Occipital lobe (tissue), 2 donors: ENCODE measurements around the gene EP400. TPM values are rescaled to one million over a fixed set of nuclear protein-coding genes. Genes with fewer than 3 reads are reported as not detected.
"Not testable (repeated sequence)": the region's sequence is repeated elsewhere in the genome, so short reads cannot be mapped to it uniquely, and the experiment has no call there.

Experiments used
- DNase-seq: peaks from one replicate; lab custom pipeline; 2025; lab: John Stamatoyannopoulos, UW
- total RNA-seq: library from RNA; depleted of rRNA; stranded (reverse); fragments of >200 nt; gene quantifications from one replicate; pipeline ENCODE4 v1.2.3, GENCODE V29; 2014

EP400 gene
- total RNA-seq, 1 donor from 2014 or later, result 11.7 TPM

- no peak for DNase-seq
These were observed 94.2 kb downstream of the EP400 start for GRCh38 chr12:132043770-132044467.

- no peak for DNase-seq
These were observed 95.1 kb downstream of the EP400 start for GRCh38 chr12:132044661-132045412.

DNA sequence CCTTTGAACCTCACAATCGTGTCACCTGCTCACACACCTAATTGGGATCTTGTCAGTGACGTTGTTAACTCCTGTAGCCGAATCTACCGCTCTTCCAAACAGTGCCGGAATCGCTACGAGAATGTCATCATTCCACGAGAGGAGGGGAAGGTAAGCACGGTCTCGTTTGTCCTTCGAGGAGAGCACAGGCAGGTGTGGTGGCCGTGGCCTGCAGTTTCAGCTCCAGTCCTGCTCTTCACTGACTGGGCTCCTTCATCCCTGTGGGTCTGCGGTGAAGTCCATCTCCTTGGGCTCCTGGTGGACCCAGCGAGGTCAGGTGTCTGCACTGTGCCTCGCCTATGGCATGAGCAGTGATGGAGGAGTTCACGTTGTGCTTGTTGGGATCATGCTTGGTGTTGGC, 96.0 kb downstream of the EP400 start:
- DNase-seq, result no peak

DNA sequence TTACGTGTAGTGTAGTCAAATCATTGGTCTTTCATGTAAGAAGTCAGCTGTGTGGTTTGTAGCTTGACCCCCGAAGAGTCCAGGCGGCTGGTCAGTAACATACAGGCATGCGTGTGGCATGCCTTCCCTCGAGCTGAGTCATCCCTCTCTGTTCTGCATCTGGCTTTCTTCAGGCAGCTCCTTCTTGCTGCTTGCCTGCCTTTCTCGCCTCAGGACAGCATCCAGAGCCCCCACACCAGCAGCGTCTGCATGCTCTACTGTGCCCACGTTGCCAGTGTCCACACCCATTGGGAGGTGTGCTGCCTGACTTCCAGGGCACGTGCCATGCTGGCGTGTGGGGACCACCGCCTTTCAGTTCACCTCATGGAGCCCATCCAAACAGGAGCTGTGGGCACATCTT, 96.8 kb downstream of the EP400 start:
- DNase-seq, result no peak

GRCh38 chr12:132047630-132048029, 97.9 kb downstream of the EP400 start:
- not testable (repeated sequence) for DNase-seq

GRCh38 chr12:132049442-132049841, 99.7 kb downstream of the EP400 start:
- DNase-seq, result no peak

DNA sequence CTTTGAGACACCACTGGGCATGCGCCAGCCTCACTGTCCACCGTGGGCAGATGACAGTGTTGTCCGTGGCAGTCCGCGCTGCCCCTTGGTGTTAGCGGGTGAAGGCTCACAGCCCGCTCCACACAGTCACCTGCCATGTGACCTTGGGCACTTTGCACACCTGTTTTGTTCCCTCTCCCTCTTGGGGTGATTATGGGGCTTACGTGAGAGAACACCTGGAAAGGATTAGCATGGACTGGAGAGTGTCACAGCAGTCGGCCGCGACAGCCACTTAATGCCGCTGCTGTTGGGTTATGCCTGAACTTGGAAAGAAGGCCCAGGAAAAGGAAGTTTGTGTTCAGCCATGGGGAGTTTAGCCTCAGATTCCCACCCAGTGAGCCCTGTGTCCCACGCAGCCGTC, 100.1 kb downstream of the EP400 start:
- DNase-seq, result no peak

GRCh38 chr12:132051718-132052117, 102.0 kb downstream of the EP400 start:
- DNase-seq, result peak; percentile 9

- DNase-seq, result no peak
These were observed 102.6 kb downstream of the EP400 start for GRCh38 chr12:132052196-132052932.

- peak; percentile 9 for DNase-seq
These were observed 103.9 kb downstream of the EP400 start for GRCh38 chr12:132053338-132054330.

DNA sequence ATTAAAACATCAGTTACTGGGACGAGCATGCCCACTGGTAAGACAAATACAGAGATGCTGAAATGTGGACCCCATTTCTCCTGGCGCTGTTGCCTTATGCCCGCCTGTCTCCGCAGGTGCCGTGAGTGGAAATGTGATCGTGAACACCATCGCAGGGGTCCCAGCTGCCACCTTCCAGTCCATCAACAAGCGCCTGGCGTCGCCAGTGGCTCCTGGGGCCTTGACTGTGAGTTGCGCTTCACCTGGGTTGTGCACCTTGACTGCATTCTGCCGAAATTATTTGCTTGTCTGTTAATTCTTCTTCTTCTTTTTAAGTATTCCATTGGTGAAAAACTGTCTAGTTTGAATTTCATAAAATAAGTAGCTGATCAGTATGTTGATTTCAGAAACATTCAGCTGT, 105.2 kb downstream of the EP400 start:
- no peak for DNase-seq

- no peak for DNase-seq
These were observed 105.9 kb downstream of the EP400 start for GRCh38 chr12:132055535-132056096.

DNA sequence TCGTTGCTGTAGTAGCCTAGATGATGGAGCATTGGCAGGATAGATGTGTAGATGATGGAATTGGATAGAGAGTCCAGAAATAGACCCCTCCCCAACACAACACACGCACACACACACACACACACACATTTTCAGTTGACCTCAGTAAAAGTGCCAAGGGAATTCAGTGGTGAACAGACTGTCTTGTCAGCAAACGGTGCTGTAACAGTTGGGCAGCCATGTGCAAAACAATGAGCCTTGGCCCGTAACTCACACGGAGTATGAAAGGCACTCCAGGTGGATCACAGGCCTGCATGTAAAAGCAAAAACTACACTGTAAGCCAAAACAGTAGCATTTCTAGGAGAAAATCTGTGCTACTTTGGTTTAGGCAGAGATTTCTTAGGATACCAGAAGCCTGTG, 106.6 kb downstream of the EP400 start:
- DNase-seq, result no peak

DNA sequence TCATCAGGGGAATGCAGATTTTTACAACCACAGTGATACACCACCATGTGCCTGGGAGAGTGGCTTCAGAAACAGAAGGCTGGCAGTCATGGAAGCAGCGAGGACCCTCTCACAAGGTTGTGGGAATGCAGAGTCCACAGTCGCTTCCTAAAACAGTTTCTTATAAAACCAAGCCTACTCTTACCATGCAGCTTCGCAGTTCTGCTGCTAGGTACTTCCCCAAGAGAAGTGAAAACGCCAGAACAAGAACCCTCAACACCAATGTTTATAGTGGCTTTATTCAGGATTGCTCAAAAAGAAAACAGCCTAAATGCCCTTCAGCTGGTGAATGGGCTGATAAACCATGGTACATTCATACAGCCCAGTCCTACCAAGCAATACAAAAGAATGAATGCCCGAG, 107.2 kb downstream of the EP400 start:
- DNase-seq, result no peak

DNA sequence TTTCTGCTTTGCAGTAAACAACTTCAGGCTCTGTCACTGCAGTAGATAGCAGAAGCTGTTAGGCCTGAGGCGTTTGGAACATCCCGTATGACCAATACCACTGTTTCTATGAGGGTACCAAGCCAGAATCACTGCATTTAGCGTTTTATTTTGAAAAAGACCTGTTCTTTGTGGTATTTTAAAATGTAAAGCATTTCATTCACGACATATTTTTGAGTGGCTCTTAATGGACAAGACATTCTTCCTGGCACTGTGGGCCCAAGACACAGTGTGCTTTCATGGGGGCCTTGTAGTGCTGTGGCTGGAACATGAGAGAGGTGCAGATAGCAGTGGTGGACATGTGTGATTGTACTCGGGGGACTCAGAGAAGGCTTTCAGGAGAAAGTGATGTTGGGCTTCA, 107.9 kb downstream of the EP400 start:
- DNase-seq, result no peak

DNA sequence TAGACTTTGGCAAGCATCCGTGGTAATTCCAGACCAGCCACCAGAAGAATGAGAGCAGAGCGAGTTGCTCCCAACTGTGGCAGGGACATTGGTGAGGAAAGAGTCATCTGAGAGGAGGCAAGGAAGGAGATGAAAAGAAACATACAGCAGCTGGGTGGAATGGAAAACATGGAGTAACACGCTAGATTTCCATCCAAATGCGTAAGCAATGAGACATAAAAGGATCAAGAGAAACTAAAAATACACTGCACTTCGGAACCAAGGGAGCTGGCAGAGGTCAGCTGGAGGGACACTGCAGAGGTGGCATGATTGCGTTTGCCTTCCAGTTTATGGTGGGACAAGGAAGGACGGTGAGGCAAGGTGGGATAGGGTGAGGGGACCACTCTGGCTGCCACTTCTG, 111.5 kb downstream of the EP400 start:
- DNase-seq, result no peak

- no peak for DNase-seq
These were observed 112.1 kb downstream of the EP400 start for GRCh38 chr12:132061641-132062430.

DNA sequence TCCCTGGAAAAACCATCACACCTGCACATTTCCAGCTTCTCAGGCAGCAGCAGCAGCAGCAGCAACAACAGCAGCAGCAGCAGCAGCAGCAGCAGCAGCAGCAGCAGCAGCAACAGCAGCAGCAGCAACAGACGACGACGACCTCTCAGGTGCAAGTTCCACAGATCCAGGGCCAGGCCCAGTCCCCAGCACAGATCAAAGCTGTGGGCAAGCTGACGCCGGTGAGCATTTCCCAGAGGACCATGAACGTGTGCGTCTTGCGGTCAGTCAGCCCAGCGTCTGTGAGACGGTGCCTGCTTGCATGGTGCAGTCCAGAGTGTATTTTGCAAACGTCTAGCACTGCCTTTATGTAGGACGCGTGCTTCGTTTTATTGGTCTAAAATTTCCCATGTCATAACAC, 112.7 kb downstream of the EP400 start:
- no peak for DNase-seq

GRCh38 chr12:132063491-132063890, 113.7 kb downstream of the EP400 start:
- no peak for DNase-seq

DNA sequence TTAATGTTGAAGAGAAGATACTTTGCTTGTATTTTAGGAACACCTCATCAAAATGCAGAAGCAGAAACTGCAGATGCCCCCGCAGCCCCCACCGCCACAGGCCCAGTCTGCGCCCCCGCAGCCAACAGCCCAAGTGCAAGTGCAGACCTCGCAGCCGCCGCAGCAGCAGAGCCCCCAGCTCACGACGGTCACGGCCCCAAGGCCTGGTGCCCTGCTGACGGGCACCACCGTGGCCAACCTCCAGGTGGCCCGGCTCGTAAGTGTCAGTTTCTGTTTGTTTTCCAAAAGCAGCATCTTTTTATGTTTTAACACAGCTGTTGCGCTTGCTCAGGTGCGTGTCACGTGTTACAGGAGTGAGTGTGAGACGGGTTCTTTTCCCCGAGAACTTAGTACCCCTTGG, 114.9 kb downstream of the EP400 start:
- DNase-seq, result no peak
